Bone marrow (tissue), 2 donors: ENCODE results near the gene SH2D2A.

Experiments used
- DNase-seq, 2 donors: peaks; one replicate each; lab custom pipeline; 2025; lab: John Stamatoyannopoulos, UW

Gene SH2D2A

DNA sequence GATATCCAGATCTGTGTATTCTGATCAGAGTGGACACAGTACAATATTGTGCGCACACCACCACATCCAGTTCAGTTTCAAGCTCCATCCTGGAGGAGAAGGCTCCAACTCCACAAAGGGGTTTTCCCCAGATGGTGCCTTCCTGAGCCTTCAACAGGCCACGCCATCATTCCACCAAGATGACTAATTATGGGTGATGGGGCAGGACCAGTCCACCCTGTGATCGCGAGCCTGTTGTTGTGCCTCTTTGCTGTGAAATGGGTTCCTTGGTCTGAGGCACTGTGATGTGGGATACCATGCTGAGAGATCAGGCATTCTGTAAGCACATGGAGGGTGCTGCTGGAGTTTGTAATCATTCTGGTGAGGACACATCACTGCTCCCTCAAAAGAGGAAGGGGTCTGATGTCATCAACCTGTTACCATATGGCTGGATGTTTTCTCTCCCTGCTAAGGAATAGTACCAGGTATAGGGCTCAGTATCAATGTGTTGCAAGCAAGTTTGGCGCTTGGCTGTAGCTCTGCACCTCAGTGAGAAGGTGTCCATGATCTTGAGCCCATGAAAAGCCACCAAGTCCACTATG lies 6.7 kb upstream of the SH2D2A start:
- no peak for DNase-seq

GRCh38 chr1:156822680-156823079 lies 6.0 kb upstream of the SH2D2A start:
- no peak for DNase-seq

GRCh38 chr1:156821801-156822200 lies 5.2 kb upstream of the SH2D2A start:
- no peak for DNase-seq

DNA sequence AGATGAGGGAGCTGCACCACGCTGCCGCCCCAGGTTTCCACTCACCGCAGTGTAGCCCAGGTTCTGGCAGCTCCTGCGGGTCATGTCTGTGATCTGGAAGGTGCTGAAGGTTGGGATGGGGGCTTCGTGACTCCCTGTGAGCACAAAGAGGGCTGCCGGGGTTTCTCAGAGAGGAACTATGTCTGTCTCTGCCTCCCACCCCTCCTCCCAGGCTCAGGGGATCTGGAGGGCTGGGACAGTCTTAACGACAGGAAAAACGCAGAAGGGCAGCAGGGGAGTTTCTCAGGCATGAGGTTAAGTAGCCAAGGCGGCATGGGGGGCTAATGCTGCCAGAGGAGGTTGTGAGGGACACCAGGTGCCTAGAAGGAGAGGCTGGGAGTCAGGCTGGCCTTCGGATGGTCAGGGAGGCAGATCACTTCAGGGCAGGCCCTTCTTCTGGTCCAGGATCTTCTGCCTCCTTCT lies 656 bp downstream of the SH2D2A start:
- DNase-seq: no peak

DNA sequence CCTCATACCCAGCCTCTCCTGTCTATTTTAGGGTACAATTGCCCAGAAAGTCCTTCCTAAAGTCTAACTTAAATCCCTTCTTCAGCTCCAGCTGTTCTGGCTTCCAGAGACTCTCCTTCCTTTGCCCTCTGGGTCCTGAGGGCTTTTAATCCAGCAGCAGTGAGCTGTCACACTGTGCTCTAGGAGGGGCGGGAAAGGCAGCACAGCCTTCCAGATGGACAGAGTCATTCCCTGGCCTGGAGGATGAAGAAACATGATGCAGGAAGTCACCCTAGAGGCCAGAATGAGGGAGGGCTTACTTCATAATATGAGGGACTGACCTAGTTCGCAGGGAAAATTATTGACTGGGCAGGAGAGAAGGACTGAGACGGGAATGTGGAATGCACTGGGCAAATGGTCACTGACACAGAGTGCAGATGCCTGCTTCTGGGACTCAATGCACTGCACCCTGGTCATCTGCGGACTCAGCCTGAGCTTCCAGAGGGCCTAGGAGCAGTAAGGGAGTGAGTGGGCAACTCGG lies 1.3 kb downstream of the SH2D2A start:
- no peak for DNase-seq

DNA sequence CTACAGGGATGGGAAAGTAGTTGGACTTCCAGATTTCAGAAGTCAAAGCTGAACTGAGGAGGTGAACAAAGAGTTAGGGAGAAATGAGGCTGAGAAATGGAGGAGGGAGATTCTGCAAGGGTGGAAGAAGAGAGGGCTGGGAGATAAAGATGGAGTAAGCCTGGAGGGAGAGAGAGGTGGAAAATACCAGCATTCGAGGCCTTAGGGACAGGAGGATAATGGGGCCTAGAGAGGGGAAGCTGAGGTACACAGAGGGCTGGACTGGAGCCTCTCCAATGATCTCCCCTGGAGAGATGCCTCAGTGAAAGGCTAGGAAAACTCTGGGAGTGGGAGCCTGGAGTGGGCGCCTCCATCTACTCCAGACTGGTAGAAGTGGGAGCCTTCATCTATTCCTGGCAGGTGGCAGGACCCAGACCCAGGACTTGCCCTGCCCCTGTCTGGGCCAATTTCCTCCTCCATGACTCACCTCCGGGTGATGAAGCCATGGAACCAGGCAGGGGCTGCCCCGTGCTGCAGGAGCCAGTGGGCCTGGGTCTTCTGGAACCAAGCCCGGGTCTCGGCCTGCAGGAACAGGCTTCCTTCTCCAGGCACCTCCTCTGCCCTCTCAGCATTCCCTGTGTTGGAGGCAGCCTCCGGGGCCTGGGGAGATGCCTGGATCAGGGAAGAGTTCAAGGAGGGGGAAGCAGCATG lies 1.9 kb downstream of the SH2D2A start:
- no peak for DNase-seq

DNA sequence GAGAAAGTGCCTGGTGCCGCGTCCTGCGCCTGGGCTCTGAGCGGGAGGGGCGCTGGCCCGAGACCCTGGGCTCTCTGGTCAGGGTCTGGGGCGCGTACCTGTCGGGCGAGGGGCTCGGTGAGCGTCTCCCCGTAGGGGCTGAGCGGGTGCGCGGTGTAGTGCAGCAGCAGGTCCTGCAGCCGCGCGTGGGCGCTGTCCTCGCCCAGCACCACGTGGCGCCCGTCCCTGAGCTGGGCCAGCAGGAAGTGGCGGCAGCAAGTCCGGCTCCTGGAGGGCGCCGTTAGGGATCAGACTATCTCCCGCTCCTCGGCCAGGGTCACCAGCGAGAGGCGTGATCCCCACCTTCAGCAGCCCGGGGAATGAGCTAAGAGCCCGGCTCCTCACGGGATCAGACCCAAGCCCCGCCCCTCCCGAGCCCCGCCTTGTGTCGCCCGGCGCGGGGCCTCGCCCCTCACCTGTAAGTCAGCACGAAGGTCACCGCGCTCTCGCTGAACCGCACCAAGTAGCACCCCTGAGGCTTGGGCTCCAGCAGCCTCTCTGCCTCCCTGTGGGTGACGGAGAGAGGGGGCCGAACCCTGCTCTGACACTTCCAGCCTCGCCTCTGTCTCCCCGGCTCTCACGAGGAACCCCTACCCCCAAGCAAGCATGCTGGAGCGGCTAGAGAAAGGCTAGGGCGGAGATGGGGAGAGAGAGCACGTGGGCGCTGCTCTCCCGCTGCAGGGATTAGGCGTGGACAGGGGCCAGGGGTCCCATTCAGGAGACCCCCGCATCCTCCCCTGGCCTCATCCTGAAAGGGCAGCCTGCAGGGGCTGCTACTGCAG lies 2.7 kb downstream of the SH2D2A start:
- peak in 1 of 2 donors; percentile 24 for DNase-seq

- no peak for DNase-seq
Observed at GRCh38 chr1:156813298-156813697, 3.4 kb downstream of the SH2D2A start.

DNA sequence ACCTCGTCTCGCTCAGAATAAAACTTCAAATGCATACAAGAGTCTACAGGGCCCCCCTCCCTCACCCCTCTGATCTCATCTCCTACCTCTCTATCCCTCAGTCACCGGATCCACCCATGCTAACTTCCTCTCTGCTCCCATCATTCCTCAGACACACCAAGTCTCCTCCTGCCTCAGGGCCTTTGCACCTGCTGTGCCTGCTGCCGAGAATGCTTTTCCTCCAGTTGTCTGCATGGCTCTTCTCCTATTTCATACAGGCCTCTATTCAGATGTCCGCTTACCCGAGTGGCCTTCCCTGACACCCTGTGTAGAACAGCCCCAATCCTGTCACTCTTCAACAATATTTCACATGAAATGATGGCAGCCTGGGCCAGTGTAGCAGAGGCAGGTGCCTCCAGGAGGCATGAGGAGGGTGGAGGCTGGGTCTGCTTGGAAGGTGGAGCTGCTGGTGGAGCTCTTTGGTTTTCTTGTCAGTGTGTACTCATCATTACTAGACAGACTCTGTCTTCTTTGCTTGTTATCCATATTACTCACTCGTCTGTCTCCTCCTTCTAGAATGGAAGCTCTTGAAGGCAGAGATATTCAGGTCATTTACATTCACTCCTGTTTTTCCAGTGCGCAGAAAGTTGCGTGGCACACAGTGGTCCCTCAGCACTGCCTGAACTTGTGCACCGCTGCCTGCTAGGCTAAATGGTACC lies 4.2 kb downstream of the SH2D2A start:
- no peak for DNase-seq

DNA sequence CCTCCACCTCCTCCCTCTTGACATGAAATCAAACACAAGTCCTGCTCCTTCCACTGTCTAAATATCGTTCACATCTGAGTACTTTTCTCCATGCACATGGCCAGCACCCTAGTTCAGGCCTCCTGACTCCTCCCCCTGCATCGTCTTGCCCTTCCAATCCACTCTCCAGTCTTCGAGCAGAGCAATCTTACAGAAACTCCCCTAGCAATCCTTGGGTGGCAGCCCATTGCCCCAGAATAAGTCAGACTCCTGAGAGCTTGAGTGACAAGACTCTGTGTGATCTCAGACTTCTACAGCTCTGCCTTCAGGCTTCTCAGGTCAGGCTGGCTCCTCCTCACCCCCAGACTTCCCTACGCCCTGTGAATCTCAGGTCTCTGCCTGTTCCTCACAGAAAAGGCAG lies 5.5 kb downstream of the SH2D2A start:
- DNase-seq: no peak

GRCh38 chr1:156809711-156810366 lies 6.8 kb downstream of the SH2D2A start:
- DNase-seq: no peak

DNA sequence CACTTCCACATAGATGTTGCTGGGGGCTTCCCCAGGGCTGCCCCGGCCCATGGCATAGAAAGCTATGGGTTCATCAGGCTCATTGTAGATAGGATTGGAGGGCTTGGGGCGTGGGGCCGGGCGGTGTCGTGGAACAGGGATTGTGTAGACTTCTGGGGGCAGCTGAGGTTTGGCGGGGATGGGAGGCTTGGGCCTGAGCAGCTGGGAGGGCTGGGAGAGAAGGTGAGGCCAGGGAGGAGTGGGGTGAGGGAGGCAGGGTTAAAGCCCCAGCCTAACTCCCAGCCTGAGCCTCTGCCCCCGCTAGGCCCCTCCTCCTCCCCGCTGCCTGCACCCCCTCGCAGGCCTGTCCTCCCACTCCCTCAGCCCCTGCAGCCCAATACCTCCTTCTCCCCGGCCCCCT lies 7.4 kb downstream of the SH2D2A start:
- no peak for DNase-seq

- DNase-seq: no peak
Observed at GRCh38 chr1:156808186-156809030, 8.2 kb downstream of the SH2D2A start.

DNA sequence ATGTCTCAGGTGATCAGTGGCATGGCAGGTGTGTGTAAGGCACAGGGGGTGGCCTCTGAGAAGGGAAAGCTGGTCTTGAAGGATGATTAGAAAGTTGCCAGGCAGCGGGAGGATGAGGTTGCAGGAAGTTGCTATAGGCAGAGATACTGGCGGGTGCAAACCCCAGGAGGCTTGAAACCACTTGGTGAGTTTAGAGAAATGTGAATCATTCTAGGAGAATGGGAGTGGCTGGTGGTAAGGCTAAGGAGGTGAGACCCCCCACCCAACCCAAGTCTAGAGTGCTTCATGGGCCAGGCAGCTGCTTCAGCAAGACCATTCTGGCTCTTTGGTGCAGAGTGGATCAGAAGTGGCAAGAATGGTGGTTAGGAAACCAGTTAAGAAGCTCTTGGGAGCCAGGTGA lies 9.0 kb downstream of the SH2D2A start:
- no peak for DNase-seq

DNA sequence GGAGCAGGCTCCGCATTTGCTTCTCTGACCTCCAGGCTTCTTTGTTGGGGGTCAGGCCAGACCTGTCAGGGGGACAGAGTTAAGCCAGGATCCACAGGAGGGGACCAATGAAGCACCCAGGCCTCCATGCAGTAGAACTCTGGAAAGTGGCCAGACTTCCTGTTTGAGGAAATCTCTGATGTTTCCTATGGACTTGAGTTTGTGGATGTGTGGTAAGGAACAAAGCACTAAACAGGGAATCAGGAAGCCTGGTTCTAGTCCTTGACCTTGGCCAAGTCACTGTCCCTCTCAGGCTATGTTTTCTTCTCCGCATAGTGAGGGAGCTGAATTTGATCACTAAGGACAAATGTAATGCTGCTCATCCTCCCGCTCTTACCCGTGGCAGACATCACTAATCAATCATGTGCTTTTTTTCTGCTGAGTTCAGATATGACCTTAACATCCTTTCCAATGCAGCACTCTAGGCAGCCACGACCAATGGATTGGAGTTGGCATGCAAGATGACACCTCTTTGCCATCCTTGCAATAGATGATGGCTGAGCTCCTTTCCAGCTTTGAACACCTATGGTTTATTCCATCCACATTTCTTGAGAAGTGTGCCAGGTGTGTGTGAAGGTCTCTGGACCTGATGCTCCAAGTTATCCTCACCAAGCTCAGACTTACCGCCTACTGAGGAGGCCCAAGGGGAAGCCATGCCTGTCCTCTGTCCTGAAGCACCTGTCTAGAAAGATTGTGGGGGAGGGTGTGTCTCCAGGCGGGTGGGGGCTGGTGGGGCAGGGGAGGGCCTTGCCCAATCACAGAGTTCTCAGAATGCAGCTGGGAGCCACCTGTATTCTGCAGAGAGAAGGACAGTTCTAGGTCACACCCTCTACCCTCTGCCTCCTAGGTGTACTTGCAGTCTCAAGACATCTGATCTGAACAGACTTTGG lies 9.9 kb downstream of the SH2D2A start:
- DNase-seq: no peak

DNA sequence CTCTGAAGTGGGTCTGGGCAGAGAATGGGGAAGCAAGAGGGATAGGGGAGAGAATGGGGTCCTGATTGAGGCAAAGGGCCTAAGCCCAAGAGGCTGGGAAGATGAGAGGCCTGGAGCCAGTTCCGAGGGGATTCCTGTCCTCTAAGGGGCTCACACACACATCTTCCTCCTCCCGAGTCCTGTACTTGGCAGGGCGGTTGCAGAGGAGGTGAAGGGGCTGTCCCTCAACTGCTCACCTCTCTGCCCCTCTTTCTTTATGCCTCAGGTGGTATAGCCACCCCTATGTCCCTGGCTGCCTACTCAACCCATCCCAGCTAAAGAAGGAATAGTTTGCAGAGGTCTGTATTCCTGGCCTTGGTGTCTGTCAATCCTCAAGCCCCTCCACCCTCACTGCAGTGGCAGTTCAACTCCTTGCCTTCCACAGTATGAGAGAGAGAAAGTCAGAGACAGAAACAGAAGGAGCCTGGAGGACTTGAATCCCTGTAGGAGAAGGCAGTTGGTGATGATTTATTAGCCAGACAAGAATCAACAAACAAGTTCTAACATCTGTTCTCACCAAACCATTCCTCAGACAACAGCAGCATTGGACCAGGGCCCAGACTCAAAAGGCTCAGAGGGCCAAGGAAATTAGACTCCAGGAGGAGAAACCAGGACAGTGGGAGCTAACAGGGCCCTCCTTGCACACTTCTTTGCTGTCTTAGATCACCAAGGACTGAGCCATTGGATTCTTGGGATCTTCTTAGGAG lies 10.7 kb downstream of the SH2D2A start:
- DNase-seq: no peak

- DNase-seq: no peak
Observed at GRCh38 chr1:156804572-156805243, 11.9 kb downstream of the SH2D2A start.

- no peak for DNase-seq
Observed at GRCh38 chr1:156804026-156804425, 12.6 kb downstream of the SH2D2A start.
